HFFc6 (cell line): ENCODE results near the gene OR2AP1. TPM values are rescaled to one million over a fixed set of nuclear protein-coding genes. Genes with fewer than 3 reads are reported as not detected.
"Not testable (repeated sequence)": the region's sequence is repeated elsewhere in the genome, so short reads cannot be mapped to it uniquely, and the experiment has no call there.

Experiments used
- DNase-seq: peaks from one replicate; pipeline ENCODE4 v3.0.0-alpha.2; 2018
- H3K27ac Mint-ChIP-seq: 2 replicates; pipeline ENCODE4 v1.8.0; 2020; ENCODE audit warnings: mild to moderate bottlenecking, mixed read lengths
- H3K27me3 Mint-ChIP-seq: 2 replicates; pipeline ENCODE4 v1.8.0; 2021; ENCODE audit warnings: mild to moderate bottlenecking, moderate library complexity, mixed read lengths; ENCODE audit not compliant: insufficient read depth
- H3K36me3 Mint-ChIP-seq: 2 replicates; pipeline ENCODE4 v1.8.0; 2021; ENCODE audit warnings: low read depth, mixed read lengths
- H3K4me1 Mint-ChIP-seq: 2 replicates; pipeline ENCODE4 v1.8.0; 2020; ENCODE audit warnings: low read depth, mixed read lengths
- H3K4me3 Mint-ChIP-seq: 2 replicates; pipeline ENCODE4 v1.8.0; 2020; ENCODE audit warnings: mild to moderate bottlenecking, moderate library complexity, mixed read lengths
- H3K9me3 Mint-ChIP-seq: 2 replicates; pipeline ENCODE4 v1.8.0; 2020; ENCODE audit warnings: mild to moderate bottlenecking, mixed read lengths
- long read RNA-seq: library from polyadenylated mRNA; unstranded; transcript quantifications from one replicate; pipeline ENCODE4 v2.0.0, GENCODE V29; 2019
- total RNA-seq, 6 experiments: library from RNA; stranded (reverse); fragmentation: NEBNext Ultra II Directional; extraction: Animal tissue kit (Norgen Biotek cat#: 25700); gene quantifications; 2 replicates in 1 of 6; 3 replicates in 5 of 6; pipeline ENCODE4 v1.2.3, GENCODE V29; 2021
- TF ChIP-seq, protein P1 (sequence below): fragments of 200-600 bp; sonication (generic); IDR thresholded peaks from 2 replicates; pipeline ENCODE4 v1.5.0; 2021; ENCODE audit warnings: antibody characterized with exemption, mild to moderate bottlenecking

OR2AP1 gene
- not detected for total RNA-seq
- long read RNA-seq: 0 reads

DNA sequence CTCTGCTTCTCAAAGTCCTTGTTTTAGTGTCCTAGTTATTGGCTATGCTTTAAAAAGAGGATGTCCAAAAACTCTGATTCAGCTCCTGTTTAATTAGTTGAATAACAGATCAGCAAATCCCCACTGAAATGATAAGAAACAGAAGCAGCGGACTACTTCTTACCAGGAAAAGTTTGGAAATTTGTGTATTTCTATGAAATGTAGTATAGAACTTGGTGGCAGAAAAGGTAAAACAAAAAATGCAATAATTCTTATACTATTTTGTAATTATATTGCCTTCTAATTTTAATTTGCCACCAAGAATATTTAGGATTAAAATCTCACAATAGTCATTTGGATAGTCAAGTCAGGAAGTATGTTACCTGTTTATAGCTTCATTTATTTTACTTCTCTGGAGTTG lies at the start of gene OR2AP1:
Gene OR2AP1, plus strand, starts transcription at position 301 of the 400 bp plus-strand sequence. CDS start 1,947 bp downstream, outside the sequence.
- TF ChIP-seq, protein P1, sequence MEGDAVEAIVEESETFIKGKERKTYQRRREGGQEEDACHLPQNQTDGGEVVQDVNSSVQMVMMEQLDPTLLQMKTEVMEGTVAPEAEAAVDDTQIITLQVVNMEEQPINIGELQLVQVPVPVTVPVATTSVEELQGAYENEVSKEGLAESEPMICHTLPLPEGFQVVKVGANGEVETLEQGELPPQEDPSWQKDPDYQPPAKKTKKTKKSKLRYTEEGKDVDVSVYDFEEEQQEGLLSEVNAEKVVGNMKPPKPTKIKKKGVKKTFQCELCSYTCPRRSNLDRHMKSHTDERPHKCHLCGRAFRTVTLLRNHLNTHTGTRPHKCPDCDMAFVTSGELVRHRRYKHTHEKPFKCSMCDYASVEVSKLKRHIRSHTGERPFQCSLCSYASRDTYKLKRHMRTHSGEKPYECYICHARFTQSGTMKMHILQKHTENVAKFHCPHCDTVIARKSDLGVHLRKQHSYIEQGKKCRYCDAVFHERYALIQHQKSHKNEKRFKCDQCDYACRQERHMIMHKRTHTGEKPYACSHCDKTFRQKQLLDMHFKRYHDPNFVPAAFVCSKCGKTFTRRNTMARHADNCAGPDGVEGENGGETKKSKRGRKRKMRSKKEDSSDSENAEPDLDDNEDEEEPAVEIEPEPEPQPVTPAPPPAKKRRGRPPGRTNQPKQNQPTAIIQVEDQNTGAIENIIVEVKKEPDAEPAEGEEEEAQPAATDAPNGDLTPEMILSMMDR: no peak
- Mint-ChIP-seq H3K27me3 (no peaks in the 10 kb centered on the region), H3K27ac (no peak within 1 kb of the TSS), H3K4me3 (no peak within 1 kb of the TSS), H3K9me3 (peaks cover 40% of the 10 kb centered on the region), H3K4me1 (no peaks in the 10 kb centered on the region), H3K36me3 (peaks cover 11% of the 10 kb centered on the region)
- DNase-seq: no peak

DNA sequence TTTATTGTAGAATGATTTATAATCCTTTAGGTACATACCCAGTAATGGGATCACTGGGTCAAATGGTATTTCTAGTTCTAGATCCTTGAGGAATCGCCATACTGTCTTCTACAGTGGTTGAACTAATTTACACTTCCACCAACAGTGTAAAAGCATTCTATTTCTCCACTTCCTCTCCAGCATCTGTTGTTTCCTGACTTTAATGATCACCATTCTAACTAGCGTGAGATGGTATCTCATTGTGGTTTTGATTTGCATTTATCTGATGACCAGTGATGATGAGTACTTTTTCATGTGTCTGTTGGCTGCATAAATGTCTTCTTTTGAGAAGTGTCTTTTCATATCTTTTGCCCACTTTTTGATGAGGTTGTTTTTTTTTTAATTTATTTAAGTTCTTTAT lies 24.0 kb upstream of the OR2AP1 start:
- H3K27me3 Mint-ChIP-seq, H3K27ac Mint-ChIP-seq, H3K4me3 Mint-ChIP-seq: not testable (repeated sequence)

DNA sequence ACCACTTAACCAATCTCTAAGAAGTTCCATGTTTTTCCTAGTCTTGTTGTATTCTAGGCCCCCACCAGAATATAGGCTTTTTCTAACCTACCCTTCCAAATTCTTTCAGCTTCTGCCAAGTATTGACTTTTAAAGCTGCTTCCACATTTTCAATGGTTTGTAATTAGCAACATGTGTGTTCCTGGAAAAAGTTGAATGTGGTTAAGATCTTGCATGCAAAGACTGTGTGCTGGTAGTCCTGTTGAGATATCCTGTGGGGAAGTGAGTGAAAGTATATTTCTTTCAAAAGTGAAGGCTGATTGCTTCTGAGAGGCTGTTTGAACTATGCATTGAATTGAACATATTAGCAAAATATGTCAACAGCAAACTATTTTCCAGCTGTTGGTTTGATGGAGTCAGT lies 23.5 kb upstream of the OR2AP1 start:
- no peaks in the 10 kb centered on the region for H3K4me1 Mint-ChIP-seq
- H3K27ac Mint-ChIP-seq: no peak overlapping the region
- H3K27me3 Mint-ChIP-seq: no peaks in the 10 kb centered on the region; the same call in 1 of the 2 replicates
- no peak overlapping the region for H3K4me3 Mint-ChIP-seq
- TF ChIP-seq, protein P1: no peak
- H3K9me3 Mint-ChIP-seq: peaks cover 36% of the 10 kb centered on the region
- DNase-seq: no peak
- H3K36me3 Mint-ChIP-seq: no peaks in the 10 kb centered on the region

More for the DNA sequence above, 24.0 kb upstream of the OR2AP1 start:
- H3K4me1 Mint-ChIP-seq, H3K36me3 Mint-ChIP-seq, DNase-seq: not testable (repeated sequence)
- peaks cover 41% of the 10 kb centered on the region for H3K9me3 Mint-ChIP-seq

DNA sequence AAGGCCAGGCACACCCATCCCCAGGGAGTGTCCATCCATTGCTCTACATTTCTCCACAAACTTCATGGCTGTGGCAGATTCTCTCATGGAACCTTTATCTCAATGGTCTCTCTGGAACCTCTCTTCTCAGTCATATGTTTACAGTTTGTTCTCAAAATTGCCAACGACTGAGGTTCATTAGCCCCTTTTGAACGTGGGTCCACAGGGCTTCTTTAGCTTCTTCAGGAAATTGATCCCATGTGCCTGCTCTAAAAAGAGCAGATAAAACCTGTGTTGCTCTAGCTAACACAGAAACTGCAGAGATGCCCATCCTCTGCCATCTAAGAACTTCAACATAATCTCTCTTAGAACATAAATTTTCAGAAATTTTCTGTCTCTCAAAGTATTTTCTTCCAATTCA lies 23.0 kb upstream of the OR2AP1 start, which contains the start of gene OR6C4:
Gene OR6C4, plus strand, starts transcription at position 301 of the 400 bp plus-strand sequence. CDS start 1,625 bp downstream, outside the sequence.
- no peaks in the 10 kb centered on the region for H3K4me1 Mint-ChIP-seq
- TF ChIP-seq, protein P1: no peak
- no peak within 1 kb of the TSS for H3K27ac Mint-ChIP-seq
- H3K36me3 Mint-ChIP-seq: no peaks in the 10 kb centered on the region
- no peaks in the 10 kb centered on the region; the same call in 1 of the 2 replicates for H3K27me3 Mint-ChIP-seq
- DNase-seq: no peak
- peaks cover 31% of the 10 kb centered on the region for H3K9me3 Mint-ChIP-seq
- no peak within 1 kb of the TSS for H3K4me3 Mint-ChIP-seq

DNA sequence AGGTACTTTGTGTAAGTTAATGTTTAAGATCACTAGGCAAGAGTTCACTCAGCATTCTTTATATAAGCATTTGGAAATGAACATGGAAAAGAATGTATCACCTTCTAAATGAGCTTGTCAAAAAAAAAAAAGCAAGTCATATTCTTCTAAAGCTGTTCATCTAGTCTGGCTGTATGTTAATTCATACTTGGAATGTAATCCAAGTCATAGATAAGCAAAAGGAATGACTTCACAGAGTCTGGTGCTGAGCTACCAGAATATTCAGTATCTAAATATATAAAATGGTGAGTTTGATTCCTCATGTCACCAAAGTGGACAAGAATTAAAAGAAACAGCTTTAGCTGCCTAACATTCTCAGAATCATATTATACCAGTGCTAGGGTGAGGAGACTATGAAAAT lies 18.0 kb upstream of the OR2AP1 start:
- Mint-ChIP-seq H3K27me3 (no peaks in the 10 kb centered on the region; the same call in 1 of the 2 replicates), H3K27ac (no peak overlapping the region), H3K4me1 (no peaks in the 10 kb centered on the region), H3K4me3 (no peak overlapping the region), H3K9me3 (peaks cover 24% of the 10 kb centered on the region), H3K36me3 (no peaks in the 10 kb centered on the region)
- no peak for DNase-seq
- TF ChIP-seq, protein P1: no peak

DNA sequence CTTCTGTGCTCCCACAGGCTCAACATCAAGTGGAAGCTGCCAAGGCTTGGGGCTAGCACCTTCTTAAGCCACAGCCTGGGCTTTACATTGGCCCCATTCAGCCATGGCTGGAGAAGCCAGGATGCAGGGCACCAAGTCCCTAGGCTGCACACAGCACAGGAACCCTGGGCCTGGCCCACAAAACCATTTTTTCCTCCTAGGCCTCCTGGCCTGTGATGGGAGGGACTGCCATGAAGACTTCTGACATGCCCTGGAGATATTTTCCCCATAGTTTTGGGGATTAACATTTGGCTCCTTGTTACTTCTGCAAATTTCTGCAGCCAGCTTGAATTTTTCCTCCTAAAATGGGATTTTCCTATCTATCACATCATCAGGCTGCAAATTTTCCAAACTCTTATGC lies 2.2 kb upstream of the OR2AP1 start:
- not testable (repeated sequence) for DNase-seq, H3K4me3 Mint-ChIP-seq, H3K27ac Mint-ChIP-seq, H3K27me3 Mint-ChIP-seq, H3K4me1 Mint-ChIP-seq
- Mint-ChIP-seq H3K9me3 (peaks cover 40% of the 10 kb centered on the region), H3K36me3 (peaks cover 11% of the 10 kb centered on the region)

DNA sequence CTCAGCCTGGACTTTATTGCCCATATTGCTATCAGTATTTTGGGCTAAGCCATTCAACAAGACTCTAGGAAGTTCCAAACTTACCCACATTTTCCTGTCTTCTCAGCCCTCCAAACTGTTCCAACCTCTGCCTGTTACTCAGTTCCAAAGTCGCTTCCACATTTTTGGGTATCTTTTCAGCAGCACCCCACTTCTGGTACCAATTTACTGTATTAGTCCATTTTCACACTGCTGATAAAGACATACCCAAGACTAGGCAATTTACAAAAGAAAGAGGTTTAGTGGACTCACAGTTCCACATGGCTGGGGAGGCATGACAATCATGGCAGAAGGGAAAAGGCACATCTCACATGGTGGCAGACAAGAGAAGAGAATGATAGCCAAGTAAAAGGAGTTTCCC lies 1.6 kb upstream of the OR2AP1 start:
- H3K4me1 Mint-ChIP-seq, H3K27ac Mint-ChIP-seq, H3K4me3 Mint-ChIP-seq, H3K27me3 Mint-ChIP-seq, DNase-seq: not testable (repeated sequence)
- Mint-ChIP-seq H3K9me3 (peaks cover 40% of the 10 kb centered on the region), H3K36me3 (peaks cover 11% of the 10 kb centered on the region)
